Common myeloid progenitor, CD34-positive (primary cell): ENCODE measurements around the gene COQ9.
A peak's percentile ranks its signal among the peaks of the same experiment; 100 is the strongest.

Experiments
- CTCF ChIA-PET: fragments of 350-600 bp; sonication (Branson Sonifier 250); formaldehyde crosslinking; loops from one replicate; lab custom pipeline; 2021; ENCODE audit warnings: antibody characterized with exemption; lab: Charles Lee
- POLR2A ChIA-PET: fragments of 350-600 bp; sonication (Branson Sonifier 250); formaldehyde crosslinking; loops from one replicate; lab custom pipeline; 2021; ENCODE audit warnings: antibody characterized with exemption; lab: Charles Lee
- DNase-seq, 3 donors: peaks; one replicate each; pipeline versions ENCODE4 v3.0.0 to v3.0.0-alpha.2; 2013
- H3K27ac ChIP-seq, 2 experiments: 1 replicate in 1 of 2; 2 replicates in 1 of 2; pipeline ENCODE4 v1.7.0; 2013; ENCODE audit warnings: inconsistent platforms in 2 of 2, low read length in 2 of 2, mild to moderate bottlenecking in 2 of 2, low read depth in 1 of 2, moderate library complexity in 1 of 2; ENCODE audit not compliant: severe bottlenecking in 2 of 2, insufficient read depth in 1 of 2, poor library complexity in 1 of 2
- H3K27me3 ChIP-seq, 5 experiments: replicated peaks in 2 of 5; 1 replicate in 3 of 5; 2 replicates in 2 of 5; pipeline versions ENCODE4 v1.6.1 to v1.7.0; 2013; ENCODE audit warnings: low read length in 4 of 5, mild to moderate bottlenecking in 2 of 5, moderate library complexity in 2 of 5, inconsistent platforms in 1 of 5; ENCODE audit not compliant: insufficient read depth in 5 of 5, control insufficient read depth in 4 of 5
- H3K36me3 ChIP-seq, 4 experiments: 1 replicate in 2 of 4; 2 replicates in 2 of 4; pipeline versions ENCODE4 v1.6.1 to v1.7.0; 2013; ENCODE audit warnings: low read length in 3 of 4, control low read depth in 1 of 4, mild to moderate bottlenecking in 1 of 4; ENCODE audit not compliant: control insufficient read depth in 4 of 4, insufficient read depth in 4 of 4
- H3K4me1 ChIP-seq, 4 experiments: 1 replicate in 3 of 4; 2 replicates in 1 of 4; pipeline versions ENCODE4 v1.6.1 to v1.7.1; 2013; ENCODE audit warnings: low read length in 3 of 4, mild to moderate bottlenecking in 3 of 4, control low read depth in 1 of 4, inconsistent platforms in 1 of 4, moderate library complexity in 1 of 4; ENCODE audit not compliant: control insufficient read depth in 4 of 4, insufficient read depth in 4 of 4; ENCODE audit errors: control extremely low read depth in 1 of 4
- H3K4me3 ChIP-seq, 7 experiments: 1 replicate in 4 of 7; 2 replicates in 3 of 7; pipeline versions ENCODE4 v1.5.1 to v1.7.0; 2013; ENCODE audit warnings: mild to moderate bottlenecking in 7 of 7, low read length in 6 of 7, moderate library complexity in 6 of 7, inconsistent platforms in 2 of 7, low read depth in 2 of 7, control low read depth in 1 of 7; ENCODE audit not compliant: insufficient read depth in 4 of 7, control insufficient read depth in 1 of 7; ENCODE audit errors: extremely low read depth in 1 of 7
- H3K9me3 ChIP-seq, 5 experiments: 1 replicate in 4 of 5; 2 replicates in 1 of 5; pipeline versions ENCODE4 v1.6.1 to v1.7.1; 2013; ENCODE audit warnings: low read length in 4 of 5, mild to moderate bottlenecking in 2 of 5, inconsistent platforms in 1 of 5, low read depth in 1 of 5, moderate library complexity in 1 of 5; ENCODE audit not compliant: control insufficient read depth in 4 of 5, insufficient read depth in 2 of 5; ENCODE audit errors: control extremely low read depth in 1 of 5
- WGBS: methylation state at CpG from one replicate; pipeline ENCODE4 v1.1.5; 2013; ENCODE audit not compliant: insufficient coverage; 5-methylcytosine and 5-hydroxymethylcytosine counted together

COQ9 gene

GRCh38 chr16:57473906-57474305 is 26.6 kb downstream of the COQ9 start:
- ChIA-PET POLR2A (no interaction called here), CTCF (interaction anchor here (1.1 to 12.0 kb wide), 7 partner anchors 9 to 53 kb away, joined by 4 to 134 read pairs (median 11); partner anchors contain the start of genes CIAPIN1, COQ9 and POLR2C)
- DNase-seq: no peak
- 85% methylated on average over 4 of the region's 8 CpGs for WGBS
- peaks cover 0 to 60% (median 58%) of the 10 kb centered on the region in 4 experiments for H3K4me1 ChIP-seq
- H3K27ac ChIP-seq: no peak overlapping the region
- H3K36me3 ChIP-seq: peaks cover 15 to 53% (median 42%) of the 10 kb centered on the region in 4 experiments
- no peak overlapping the region for H3K4me3 ChIP-seq
- H3K9me3 ChIP-seq: no peaks in the 10 kb centered on the region
- no peaks in the 10 kb centered on the region for H3K27me3 ChIP-seq

- H3K36me3 ChIP-seq: peaks cover 10 to 42% (median 32%) of the 10 kb centered on the region in 4 experiments
- POLR2A ChIA-PET: interaction anchor here (0.6 to 0.7 kb wide), 3 partner anchors 35 to 173 kb away, joined by 3 read pairs; no protein-coding TSS in a partner anchor
- WGBS: 69% methylated on average over 25 of the region's 30 CpGs
Observed at GRCh38 chr16:57474671-57475661, 27.7 kb downstream of the COQ9 start.

GRCh38 chr16:57475711-57476339 is 28.5 kb downstream of the COQ9 start:
- peaks cover 0 to 77% (median 75%) of the 10 kb centered on the region in 4 experiments for H3K4me1 ChIP-seq
- H3K27me3 ChIP-seq: no peaks in the 10 kb centered on the region
- DNase-seq: peak; percentile 96 to 99 (median 98)
- no peak overlapping the region for H3K27ac ChIP-seq
- no peaks in the 10 kb centered on the region for H3K9me3 ChIP-seq
- ChIA-PET CTCF (interaction anchor here (0.6 to 12.0 kb wide), 16 partner anchors 9 to 538 kb away, joined by 3 to 134 read pairs (median 7); partner anchors contain the start of gene POLR2C), POLR2A (interaction anchor here (0.6 to 1.4 kb wide), 3 partner anchors 29 to 111 kb away, joined by 3 read pairs; partner anchors contain the start of genes ADGRG5, CIAPIN1 and COQ9)
- 0% methylated on average over 8 of the region's 12 CpGs for WGBS
- peak overlapping the region in 2 of 7 experiments; percentile 20 to 49 for H3K4me3 ChIP-seq
- peaks cover 8 to 34% (median 23%) of the 10 kb centered on the region in 4 experiments for H3K36me3 ChIP-seq

More at GRCh38 chr16:57474671-57475661, 27.7 kb downstream of the COQ9 start:
- H3K4me1 ChIP-seq: peaks cover 0 to 70% (median 69%) of the 10 kb centered on the region in 4 experiments
- no peak overlapping the region for H3K27ac ChIP-seq
- DNase-seq: peak in 2 of 3 donors; percentile 37 to 49
- no peaks in the 10 kb centered on the region for H3K27me3 ChIP-seq
- no peaks in the 10 kb centered on the region for H3K9me3 ChIP-seq
- H3K4me3 ChIP-seq: peak overlapping the region in 2 of 7 experiments; percentile 10 to 49
- CTCF ChIA-PET: interaction anchor here (0.6 to 12.0 kb wide), 16 partner anchors 8 to 539 kb away, joined by 3 to 134 read pairs (median 6); partner anchors contain the start of gene POLR2C

GRCh38 chr16:57476546-57477410 is 29.5 kb downstream of the COQ9 start:
- H3K4me3 ChIP-seq: no peak overlapping the region
- POLR2A ChIA-PET: interaction anchor here (1.4 kb wide), 1 partner anchor 30 kb away, joined by 3 read pairs; the partner anchor contains the start of genes CIAPIN1 and COQ9
- H3K9me3 ChIP-seq: no peaks in the 10 kb centered on the region
- peaks cover 3 to 26% (median 18%) of the 10 kb centered on the region in 4 experiments for H3K36me3 ChIP-seq
- WGBS: 80% methylated on average over 5 of the region's 6 CpGs
- CTCF ChIA-PET: interaction anchor here (0.6 to 12.0 kb wide), 9 partner anchors 8 to 117 kb away, joined by 3 to 134 read pairs (median 3); partner anchors contain the start of gene ADGRG5
- H3K27me3 ChIP-seq: no peaks in the 10 kb centered on the region
- DNase-seq: peak in 2 of 3 donors; percentile 31 to 34
- H3K27ac ChIP-seq: no peak overlapping the region
- peaks cover 0 to 78% (median 74%) of the 10 kb centered on the region in 4 experiments for H3K4me1 ChIP-seq

GRCh38 chr16:57477531-57478202 is 30.4 kb downstream of the COQ9 start:
- Histone ChIP-seq H3K4me1 (peaks cover 0 to 70% (median 65%) of the 10 kb centered on the region in 4 experiments), H3K36me3 (peaks cover 3 to 17% (median 12%) of the 10 kb centered on the region in 4 experiments), H3K27me3 (no peaks in the 10 kb centered on the region), H3K4me3 (no peak overlapping the region), H3K9me3 (no peaks in the 10 kb centered on the region), H3K27ac (no peak overlapping the region)
- POLR2A ChIA-PET: no interaction called here
- CTCF ChIA-PET: interaction anchor here (0.5 to 12.0 kb wide), 4 partner anchors 11 to 195 kb away, joined by 3 to 134 read pairs (median 10); no protein-coding TSS in a partner anchor
- DNase-seq: peak in 1 of 3 donors; percentile 28
- 79% methylated on average over 4 of the region's 9 CpGs for WGBS
